Endothelial cell of umbilical vein (primary cell): ENCODE results near the gene FAM168A. TPM values are rescaled to one million over a fixed set of nuclear protein-coding genes. Genes with fewer than 3 reads are reported as not detected.

Experiments
- BruUV-seq: library from RNA; stranded (reverse); fragments of 400-500 nt; replicated peaks from 2 replicates; lab custom pipeline; 2021; lab: Mats Ljungman, UMichigan
- CTCF ChIA-PET: fragments of 300-600, 350-600 bp; sonication (Branson Sonifier 250); formaldehyde crosslinking; loops from one replicate; lab custom pipeline; 2021; ENCODE audit warnings: antibody characterized with exemption, inconsistent platforms; lab: Charles Lee
- POLR2A ChIA-PET: fragments of 300-600, 350-600 bp; sonication (Branson Sonifier 250); formaldehyde crosslinking; loops from one replicate; lab custom pipeline; 2021; ENCODE audit warnings: antibody characterized with exemption, inconsistent platforms; lab: Charles Lee
- DNase-seq: peaks from one replicate; pipeline ENCODE4 v3.0.0-alpha.2; 2011; ENCODE audit warnings: low read depth, low spot score
- FAIRE-seq: peaks from 2 replicates; lab custom pipeline; 2011; peaks lifted over from hg19 to GRCh38; lab: Jason Lieb, UNC
- H2AFZ ChIP-seq: 2 replicates; pipeline ENCODE4 v1.6.0; 2012; ENCODE audit warnings: low read depth, low read length, control low read depth, inconsistent platforms
- H3K27ac ChIP-seq: 2 replicates; pipeline ENCODE4 v1.5.1; 2011; ENCODE audit warnings: low read depth, mild to moderate bottlenecking, control low read depth, low read length, moderate library complexity; ENCODE audit not compliant: insufficient read depth
- H3K27me3 ChIP-seq, 2 experiments: 2 replicates each; pipeline versions ENCODE4 v1.6.0 to v1.6.1; 2011; ENCODE audit warnings: low read length in 2 of 2, mixed read lengths in 1 of 2; ENCODE audit not compliant: control insufficient read depth in 2 of 2, insufficient read depth in 2 of 2
- H3K36me3 ChIP-seq, 2 experiments: 2 replicates in 1 of 2; 3 replicates in 1 of 2; pipeline ENCODE4 v1.5.1; 2011; ENCODE audit warnings: low read length in 2 of 2, mild to moderate bottlenecking in 1 of 2, moderate library complexity in 1 of 2; ENCODE audit not compliant: control insufficient read depth in 2 of 2, insufficient read depth in 2 of 2; ENCODE audit errors: extremely low read depth in 1 of 2
- H3K4me1 ChIP-seq: 3 replicates; pipeline ENCODE4 v1.5.1; 2011; ENCODE audit warnings: mild to moderate bottlenecking, low read length; ENCODE audit not compliant: control insufficient read depth, insufficient read depth; ENCODE audit errors: extremely low read depth
- H3K4me2 ChIP-seq: 2 replicates; pipeline ENCODE4 v1.6.1; 2011; ENCODE audit warnings: low read length, control low read depth, mixed read lengths; ENCODE audit not compliant: insufficient read depth
- H3K4me3 ChIP-seq, 3 experiments: fragments of 200-600 bp in 1 of 3; sonication (generic), shearing (Covaris generic) in 1 of 3; replicated peaks in 1 of 3; 2 replicates each; pipeline ENCODE4 v1.5.1; 2011 to 2016; ENCODE audit warnings: control low read depth in 3 of 3, low read length in 3 of 3, mild to moderate bottlenecking in 2 of 3, inconsistent platforms in 1 of 3, low read depth in 1 of 3, moderate library complexity in 1 of 3; ENCODE audit not compliant: insufficient read depth in 1 of 3
- H3K79me2 ChIP-seq: 2 replicates; pipeline ENCODE4 v1.6.0; 2012; ENCODE audit warnings: low read length, inconsistent platforms; ENCODE audit not compliant: control insufficient read depth, insufficient read depth
- H3K9ac ChIP-seq: replicated peaks from 2 replicates; pipeline ENCODE3; 2011; ENCODE audit warnings: low read length, control low read depth; ENCODE audit not compliant: insufficient read depth; ENCODE audit errors: extremely low read depth
- H3K9me1 ChIP-seq: replicated peaks from 3 replicates; pipeline ENCODE4 v1.6.0; 2011; ENCODE audit warnings: mild to moderate bottlenecking, low read length; ENCODE audit not compliant: control insufficient read depth, insufficient read depth; ENCODE audit errors: extremely low read depth
- H3K9me3 ChIP-seq: replicated peaks from 2 replicates; pipeline ENCODE4 v1.5.1; 2012; ENCODE audit warnings: low read length, inconsistent platforms; ENCODE audit not compliant: control insufficient read depth, insufficient read depth
- H4K20me1 ChIP-seq: replicated peaks from 2 replicates; pipeline ENCODE3; 2011; ENCODE audit warnings: mild to moderate bottlenecking, low read length; ENCODE audit not compliant: control insufficient read depth, insufficient read depth; ENCODE audit errors: extremely low read depth
- CTCF ChIP-seq, 2 donors: IDR thresholded peaks; 1 replicate in 1 of 2; 2 replicates in 1 of 2; pipeline ENCODE4 v1.5.1; 2011; ENCODE audit warnings: low read length in 2 of 2, mild to moderate bottlenecking in 2 of 2, moderate library complexity in 2 of 2, control low read depth in 1 of 2, inconsistent platforms in 1 of 2, low read depth in 1 of 2; ENCODE audit not compliant: insufficient read depth in 1 of 2; ENCODE audit errors: extremely low read depth in 1 of 2
- FOS ChIP-seq: IDR thresholded peaks from 2 replicates; pipeline ENCODE4 v1.6.1; 2011; ENCODE audit warnings: mild to moderate bottlenecking, low read length, moderate library complexity, borderline replicate concordance; ENCODE audit not compliant: insufficient read depth
- GATA2 ChIP-seq: IDR thresholded peaks from 2 replicates; pipeline ENCODE4 v1.7.0; 2011; ENCODE audit warnings: low read depth, mild to moderate bottlenecking, moderate library complexity, mixed read lengths, low read length; ENCODE audit not compliant: insufficient read length, insufficient read depth
- JUN ChIP-seq: IDR thresholded peaks from 2 replicates; pipeline ENCODE4 v1.6.1; 2011; ENCODE audit warnings: borderline replicate concordance, low read depth; ENCODE audit not compliant: insufficient read length, insufficient read depth
- MAX ChIP-seq: IDR thresholded peaks from 2 replicates; pipeline ENCODE4 v1.6.1; 2011; ENCODE audit not compliant: insufficient read depth, insufficient read length
- MYC ChIP-seq: IDR thresholded peaks from one replicate; pipeline ENCODE4 v1.6.1; 2011; ENCODE audit warnings: mild to moderate bottlenecking, low read depth, low read length
- POLR2A ChIP-seq: IDR thresholded peaks from 2 replicates; pipeline ENCODE4 v1.6.1; 2012; ENCODE audit warnings: low read depth, mild to moderate bottlenecking, control low read depth, low read length
- POLR2AphosphoS5 ChIP-seq: IDR thresholded peaks from 2 replicates; pipeline ENCODE4 v1.6.1; 2012; ENCODE audit warnings: low read depth, mild to moderate bottlenecking, control low read depth, low read length, moderate library complexity; ENCODE audit not compliant: insufficient read depth
- dilution Hi-C: fragments of 300-500 bp; cut with MboI; formaldehyde crosslinking; loops from one replicate; pipeline ENCODE4 v1.15.0; 2019; ENCODE audit warnings: low sequenced_read_pairs; ENCODE audit not compliant: extremely low pct_ligation_motif_present
- intact Hi-C: fragments of 100-400 bp; cut with micrococcal nuclease; formaldehyde crosslinking; loops from one replicate; pipeline ENCODE4 v1.10.0; 2022
- polyA plus RNA-seq, 4 experiments: library from polyadenylated mRNA; depleted of rRNA in 3 of 4; stranded (reverse) in 3 of 4; unstranded in 1 of 4; fragments of >200 nt; gene quantifications; 2 replicates each; pipeline versions ENCODE4 v1.2.1 to v1.2.3, GENCODE V29; 2011 to 2012; ENCODE audit warnings: missing spikeins in 1 of 4
- total RNA-seq: library from RNA; stranded (reverse); gene quantifications from 2 replicates; pipeline ENCODE4 v1.2.3, GENCODE V29; 2021

The FAM168A gene
- total and polyA plus RNA-seq, 2 donors (not counting 3 experiments of a cell fraction or from before 2014, with no cell fraction given), result 17.0 to 20.5 TPM

GRCh38 chr11:73530109-73530508 lies 67.8 kb downstream of the FAM168A start:
- no peak overlapping the region for H3K4me2 ChIP-seq
- CTCF ChIA-PET, result interaction anchor here (1.3 to 1.9 kb wide), 2 partner anchors 51 to 66 kb away, joined by 4 read pairs; no protein-coding TSS in a partner anchor
- H3K27ac ChIP-seq, result no peak overlapping the region
- H4K20me1 ChIP-seq, result no peaks in the 10 kb centered on the region
- no peak overlapping the region for H3K9ac ChIP-seq
- no TSS peak for BruUV-seq
- POLR2A ChIA-PET, result interaction anchor here (1.1 kb wide), 1 partner anchor 9 kb away, joined by 3 read pairs; no protein-coding TSS in a partner anchor
- no peaks in the 10 kb centered on the region for H3K9me1 ChIP-seq
- H3K36me3 ChIP-seq, result no peaks in the 10 kb centered on the region
- peaks cover 5% of the 10 kb centered on the region for H3K4me1 ChIP-seq
- FAIRE-seq, result no peak
- H3K4me3 ChIP-seq, result no peak overlapping the region
- H2AFZ ChIP-seq, result no peak overlapping the region
- no peaks in the 10 kb centered on the region for H3K27me3 ChIP-seq
- intact Hi-C loops, result no loop called here
- TF ChIP-seq MAX, result no peak
- no peak for TF ChIP-seq MYC
- TF ChIP-seq CTCF (IDR thresholded peaks at IDR 0.05; ENCODE audit: extremely low read depth in 1 of 2, insufficient read depth in 1 of 2, low read depth in 1 of 2, low read length in 2 of 2), result peak in 1 of 2 donors; percentile 8
- no peak for TF ChIP-seq POLR2AphosphoS5
- no peak for TF ChIP-seq FOS
- no peak for TF ChIP-seq JUN
- no peak for TF ChIP-seq GATA2
- TF ChIP-seq POLR2A, result no peak
- dilution Hi-C loops, result no loop called here
- DNase-seq, result no peak
- no peaks in the 10 kb centered on the region for H3K79me2 ChIP-seq
- no peaks in the 10 kb centered on the region for H3K9me3 ChIP-seq
